IPS-18a (cell line): ENCODE measurements around the gene CTDSPL.

Source experiments
- H3K27ac ChIP-seq: one replicate; pipeline ENCODE4 v1.5.1; 2013; ENCODE audit warnings: low read length
- H3K27me3 ChIP-seq: one replicate; pipeline ENCODE4 v1.6.1; 2013; ENCODE audit warnings: mild to moderate bottlenecking, low read length; ENCODE audit not compliant: control insufficient read depth, insufficient read depth
- H3K36me3 ChIP-seq: one replicate; pipeline ENCODE4 v1.6.1; 2013; ENCODE audit warnings: low read depth, low read length; ENCODE audit not compliant: control insufficient read depth
- H3K4me1 ChIP-seq: one replicate; pipeline ENCODE4 v1.6.1; 2013; ENCODE audit warnings: low read depth, low read length; ENCODE audit not compliant: control insufficient read depth
- H3K4me3 ChIP-seq: one replicate; pipeline ENCODE4 v1.5.1; 2013; ENCODE audit warnings: low read length
- H3K9ac ChIP-seq: one replicate; pipeline ENCODE4 v1.6.1; 2013; ENCODE audit warnings: mild to moderate bottlenecking, low read length, moderate library complexity
- H3K9me3 ChIP-seq: one replicate; pipeline ENCODE4 v1.6.1; 2013; ENCODE audit warnings: low read depth, low read length; ENCODE audit not compliant: control insufficient read depth

The CTDSPL gene

GRCh38 chr3:37953226-37953625 lies 91.5 kb downstream of the CTDSPL start:
- H3K4me1 ChIP-seq = peaks cover 9% of the 10 kb centered on the region
- no peak overlapping the region for H3K9ac ChIP-seq
- H3K27ac ChIP-seq = no peak overlapping the region
- H3K27me3 ChIP-seq = no peaks in the 10 kb centered on the region
- no peak overlapping the region for H3K4me3 ChIP-seq
- H3K36me3 ChIP-seq = no peaks in the 10 kb centered on the region
- H3K9me3 ChIP-seq = no peaks in the 10 kb centered on the region

DNA sequence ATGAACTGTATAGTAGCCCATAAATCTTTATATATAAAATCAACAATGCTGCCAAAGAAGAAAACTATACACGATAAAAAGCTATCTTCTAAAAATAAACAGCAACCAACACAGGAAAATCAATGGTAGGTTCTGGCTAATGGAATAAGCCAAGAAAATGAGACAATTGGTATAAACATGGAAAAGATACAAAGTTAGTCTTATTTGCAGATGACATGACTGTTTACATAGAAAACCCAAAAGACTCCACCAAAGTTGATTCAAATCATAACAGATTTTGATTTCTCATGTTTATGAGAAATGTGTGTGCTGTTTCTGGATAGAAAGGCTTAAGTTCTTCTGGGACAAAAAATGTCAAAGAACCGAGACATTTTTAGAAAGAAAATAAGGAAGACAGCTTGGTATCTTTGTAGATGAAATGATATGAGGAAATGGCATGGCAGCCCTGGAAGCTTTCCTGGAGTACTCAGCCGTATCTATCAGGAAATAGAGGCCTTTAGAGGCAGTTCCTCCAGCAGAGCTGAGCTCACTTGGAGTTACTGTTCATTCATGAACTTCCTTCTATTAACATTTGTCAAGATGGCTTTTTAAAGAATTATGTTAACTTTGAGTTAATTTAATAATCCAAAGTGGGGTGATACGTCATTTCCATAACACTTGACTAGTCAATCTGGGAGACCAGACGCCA lies 92.2 kb downstream of the CTDSPL start:
- H3K4me1 ChIP-seq = peaks cover 9% of the 10 kb centered on the region
- H3K9me3 ChIP-seq = no peaks in the 10 kb centered on the region
- no peak overlapping the region for H3K27ac ChIP-seq
- H3K4me3 ChIP-seq = no peak overlapping the region
- no peak overlapping the region for H3K9ac ChIP-seq
- no peaks in the 10 kb centered on the region for H3K27me3 ChIP-seq
- no peaks in the 10 kb centered on the region for H3K36me3 ChIP-seq

- Histone ChIP-seq H3K27ac (no peak overlapping the region), H3K27me3 (no peaks in the 10 kb centered on the region), H3K9ac (no peak overlapping the region), H3K4me3 (no peak overlapping the region), H3K4me1 (peaks cover 9% of the 10 kb centered on the region), H3K9me3 (no peaks in the 10 kb centered on the region), H3K36me3 (no peaks in the 10 kb centered on the region)
Observed at GRCh38 chr3:37954881-37955280, 93.2 kb downstream of the CTDSPL start.

- H3K4me3 ChIP-seq = no peak overlapping the region
- H3K27me3 ChIP-seq = no peaks in the 10 kb centered on the region
- H3K27ac ChIP-seq = peak overlapping the region; percentile 35
- no peaks in the 10 kb centered on the region for H3K36me3 ChIP-seq
- no peaks in the 10 kb centered on the region for H3K9me3 ChIP-seq
- H3K9ac ChIP-seq = no peak overlapping the region
- H3K4me1 ChIP-seq = peaks cover 10% of the 10 kb centered on the region
Observed at GRCh38 chr3:37955918-37956707, 94.4 kb downstream of the CTDSPL start.

DNA sequence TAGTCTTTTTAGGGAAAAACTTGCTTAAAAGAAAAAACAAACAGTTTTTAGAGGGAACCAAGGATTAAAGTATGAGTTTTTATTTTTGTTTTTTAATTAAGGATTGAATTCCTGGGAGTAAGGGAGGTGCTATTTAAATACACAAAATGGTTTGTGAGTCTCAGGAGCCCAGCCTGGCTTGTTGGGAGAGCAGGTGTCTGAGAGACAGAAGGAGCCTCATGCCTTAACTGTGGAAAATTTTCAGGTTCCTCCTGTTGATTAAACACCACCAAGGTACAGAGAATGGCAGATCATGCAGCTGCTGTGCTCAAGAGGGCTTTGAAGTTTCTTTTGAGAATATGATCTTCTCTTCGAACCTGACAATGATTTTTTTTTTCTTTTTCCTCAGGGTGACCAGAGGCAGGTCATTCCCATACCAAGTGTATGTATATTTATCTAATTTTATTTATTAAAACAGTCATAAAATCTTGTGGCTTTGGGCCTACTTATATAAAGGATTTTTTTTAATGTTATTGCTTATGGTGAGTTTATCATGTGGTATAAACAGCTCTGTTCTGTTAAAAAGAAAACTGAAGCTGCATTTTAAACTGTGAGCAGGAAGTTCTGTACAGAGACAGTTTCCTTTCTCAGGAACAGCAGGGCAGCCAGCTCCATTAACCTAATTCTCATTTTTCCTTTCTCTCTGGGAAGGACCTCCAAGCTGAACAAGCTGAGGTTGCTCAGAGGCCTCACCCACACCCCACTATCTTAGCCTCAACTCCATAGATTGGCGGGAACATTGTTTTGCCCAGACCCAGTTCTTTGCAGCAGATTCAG lies 95.3 kb downstream of the CTDSPL start:
- H3K4me1 ChIP-seq = peaks cover 18% of the 10 kb centered on the region
- no peaks in the 10 kb centered on the region for H3K9me3 ChIP-seq
- no peaks in the 10 kb centered on the region for H3K36me3 ChIP-seq
- no peaks in the 10 kb centered on the region for H3K27me3 ChIP-seq
- H3K4me3 ChIP-seq = no peak overlapping the region
- no peak overlapping the region for H3K9ac ChIP-seq
- H3K27ac ChIP-seq = no peak overlapping the region

DNA sequence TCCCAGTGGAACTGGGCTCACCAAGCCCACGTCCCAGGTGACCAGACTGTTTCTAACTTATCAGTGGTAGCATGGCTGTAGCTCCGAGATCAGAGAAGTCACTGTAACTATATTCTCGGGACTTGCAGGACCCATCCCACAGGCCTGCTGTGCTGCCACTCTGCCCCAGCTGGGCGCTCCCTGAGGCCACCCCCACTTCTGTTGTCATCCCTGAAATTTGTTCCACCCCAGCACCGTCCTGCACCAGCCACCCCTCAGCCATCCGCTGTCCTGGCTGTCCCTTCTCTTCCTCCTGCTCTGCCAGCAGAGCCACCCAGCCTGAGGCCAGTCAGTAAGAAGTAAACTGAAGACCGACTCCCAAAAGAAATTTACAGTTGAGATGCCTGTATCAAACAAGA lies 95.9 kb downstream of the CTDSPL start:
- H3K9ac ChIP-seq = no peak overlapping the region
- H3K4me1 ChIP-seq = peaks cover 24% of the 10 kb centered on the region
- H3K36me3 ChIP-seq = no peaks in the 10 kb centered on the region
- no peaks in the 10 kb centered on the region for H3K27me3 ChIP-seq
- H3K27ac ChIP-seq = no peak overlapping the region
- H3K4me3 ChIP-seq = no peak overlapping the region
- no peaks in the 10 kb centered on the region for H3K9me3 ChIP-seq

GRCh38 chr3:37961622-37962431 lies 100.1 kb downstream of the CTDSPL start:
- H3K36me3 ChIP-seq = no peaks in the 10 kb centered on the region
- no peak overlapping the region for H3K9ac ChIP-seq
- H3K27me3 ChIP-seq = no peaks in the 10 kb centered on the region
- H3K4me1 ChIP-seq = peaks cover 22% of the 10 kb centered on the region
- H3K4me3 ChIP-seq = no peak overlapping the region
- H3K27ac ChIP-seq = no peak overlapping the region
- H3K9me3 ChIP-seq = no peaks in the 10 kb centered on the region

- H3K4me3 ChIP-seq = no peak overlapping the region
- no peak overlapping the region for H3K9ac ChIP-seq
- no peaks in the 10 kb centered on the region for H3K9me3 ChIP-seq
- no peaks in the 10 kb centered on the region for H3K27me3 ChIP-seq
- H3K4me1 ChIP-seq = peaks cover 22% of the 10 kb centered on the region
- no peaks in the 10 kb centered on the region for H3K36me3 ChIP-seq
- no peak overlapping the region for H3K27ac ChIP-seq
Observed at GRCh38 chr3:37963016-37963415, 101.3 kb downstream of the CTDSPL start.

DNA sequence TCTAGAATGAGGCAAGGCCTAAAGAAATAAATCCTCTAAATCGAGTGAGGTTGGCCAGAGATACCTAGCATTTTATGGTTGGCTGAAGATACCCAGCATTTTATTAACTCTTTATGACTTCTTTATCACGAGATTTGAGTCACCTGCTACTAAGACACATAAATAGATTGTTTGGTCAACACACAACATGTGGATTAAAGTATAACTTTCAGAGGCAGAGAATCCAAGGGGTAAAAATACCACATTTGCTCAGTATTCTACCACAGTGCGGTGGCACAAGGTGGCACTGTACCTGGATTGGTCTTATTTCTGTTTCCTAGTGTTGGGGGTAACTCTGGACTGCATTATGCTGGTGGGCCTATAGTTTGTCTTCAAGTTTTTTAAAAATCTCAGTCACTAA lies 102.0 kb downstream of the CTDSPL start:
- no peaks in the 10 kb centered on the region for H3K9me3 ChIP-seq
- no peak overlapping the region for H3K27ac ChIP-seq

GRCh38 chr3:37964146-37964545 lies 102.5 kb downstream of the CTDSPL start:
- Histone ChIP-seq H3K9ac (no peak overlapping the region), H3K27ac (no peak overlapping the region), H3K27me3 (no peaks in the 10 kb centered on the region)

More for the DNA sequence above, 102.0 kb downstream of the CTDSPL start:
- Histone ChIP-seq H3K4me3 (no peak overlapping the region), H3K27me3 (no peaks in the 10 kb centered on the region), H3K4me1 (peaks cover 22% of the 10 kb centered on the region), H3K9ac (no peak overlapping the region), H3K36me3 (no peaks in the 10 kb centered on the region)

DNA sequence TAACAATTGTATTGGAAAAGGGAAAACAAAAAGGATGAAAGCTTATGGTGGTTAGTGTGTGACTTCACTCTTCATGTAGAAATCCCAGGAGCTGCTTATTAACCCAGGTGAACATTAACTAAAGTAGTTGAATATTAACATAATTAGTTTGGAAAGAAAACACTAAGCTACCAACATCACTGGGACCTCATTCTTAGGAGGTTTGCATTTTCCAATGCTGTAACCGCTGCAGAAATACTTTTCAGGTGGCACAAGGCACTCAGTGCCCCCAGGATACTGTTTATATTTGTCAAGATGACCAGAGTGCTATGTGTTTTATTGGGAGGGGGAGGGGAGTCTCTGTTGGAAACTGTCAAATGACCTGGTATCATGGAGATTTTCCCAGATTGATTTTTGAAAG lies 103.0 kb downstream of the CTDSPL start:
- Histone ChIP-seq H3K4me3 (no peak overlapping the region), H3K27me3 (no peaks in the 10 kb centered on the region), H3K9ac (no peak overlapping the region), H3K36me3 (no peaks in the 10 kb centered on the region), H3K4me1 (peaks cover 22% of the 10 kb centered on the region), H3K27ac (no peak overlapping the region), H3K9me3 (no peaks in the 10 kb centered on the region)

More at GRCh38 chr3:37964146-37964545, 102.5 kb downstream of the CTDSPL start:
- no peaks in the 10 kb centered on the region for H3K36me3 ChIP-seq
- H3K4me1 ChIP-seq = peaks cover 22% of the 10 kb centered on the region
- H3K4me3 ChIP-seq = no peak overlapping the region
- H3K9me3 ChIP-seq = no peaks in the 10 kb centered on the region
